HepG2 (cell line): ENCODE results near the gene ZNF524. TPM values are rescaled to one million over a fixed set of nuclear protein-coding genes. Genes with fewer than 3 reads are reported as not detected.
A peak's percentile ranks its signal among the peaks of the same experiment; 100 is the strongest.
"Not testable (repeated sequence)": the region's sequence is repeated elsewhere in the genome, so short reads cannot be mapped to it uniquely, and the experiment has no call there.

ENCODE experiments used
- ATAC-seq: fragments of 200-7000 bp; cut with Tn5 transposase; 3 replicates; pipeline ENCODE4 v1.9.1; 2020; ENCODE audit warnings: mild to moderate bottlenecking, moderate library complexity
- BruUV-seq: library from RNA; stranded (reverse); fragments of 400-500 nt; replicated peaks from 2 replicates; lab custom pipeline; 2021; lab: Mats Ljungman, UMichigan
- CTCF ChIA-PET: fragments of 300-600 bp; formaldehyde crosslinking; extraction: SDS; loops from one replicate; lab custom pipeline; 2021; ENCODE audit warnings: low total read pairs, inconsistent platforms, low intra/inter-chr PET ratio; lab: Yijun Ruan, JAX
- POLR2A ChIA-PET: fragments of 350-600 bp; sonication (Branson Sonifier 250); formaldehyde crosslinking; loops from one replicate; lab custom pipeline; 2020; ENCODE audit warnings: antibody characterized with exemption, inconsistent platforms; lab: Yijun Ruan, JAX
- DNase-seq: peaks from one replicate; pipeline ENCODE4 v3.0.0-alpha.2; 2015; ENCODE audit warnings: low spot score
- FAIRE-seq: peaks from 3 replicates; lab custom pipeline; 2011; peaks lifted over from hg19 to GRCh38; lab: Jason Lieb, UNC
- H2AFZ ChIP-seq: one replicate; pipeline ENCODE4 v1.6.1; 2011; ENCODE audit warnings: low read length, inconsistent platforms
- H3K27ac ChIP-seq: fragments of 300-600 bp; 3 replicates; pipeline ENCODE4 v1.8.0; 2011; ENCODE audit warnings: mixed run types, mild to moderate bottlenecking, mixed read lengths, low read length, inconsistent platforms; ENCODE audit not compliant: insufficient read depth; ENCODE audit errors: extremely low read length
- H3K27me3 ChIP-seq, 2 experiments: fragments of 200-600 bp in 1 of 2; 2 replicates in 1 of 2; 3 replicates in 1 of 2; pipeline versions ENCODE4 v1.6.0 to v1.8.0; 2011; ENCODE audit warnings: low read length in 2 of 2, mild to moderate bottlenecking in 2 of 2, moderate library complexity in 2 of 2, inconsistent platforms in 1 of 2; ENCODE audit not compliant: insufficient read depth in 2 of 2, control insufficient read depth in 1 of 2
- H3K36me3 ChIP-seq, 2 experiments: fragments of 200-600 bp in 1 of 2; replicated peaks in 1 of 2; 2 replicates in 1 of 2; 3 replicates in 1 of 2; pipeline versions ENCODE4 v1.5.1 to v1.8.0; 2011; ENCODE audit warnings: low read length in 2 of 2, inconsistent platforms in 1 of 2; ENCODE audit not compliant: insufficient read depth in 2 of 2, control insufficient read depth in 1 of 2
- H3K4me1 ChIP-seq: 2 replicates; pipeline ENCODE4 v1.5.1; 2012; ENCODE audit warnings: low read length, inconsistent platforms; ENCODE audit not compliant: insufficient read depth
- H3K4me2 ChIP-seq: 2 replicates; pipeline ENCODE4 v1.6.0; 2011; ENCODE audit warnings: low read depth, low read length, inconsistent platforms
- H3K4me3 ChIP-seq, 3 experiments: fragments of 200-600 bp in 1 of 3; sonication (generic), shearing (Covaris generic) in 1 of 3; replicated peaks in 1 of 3; 2 replicates each; pipeline ENCODE4 v1.5.1; 2011 to 2016; ENCODE audit warnings: low read length in 3 of 3, inconsistent platforms in 2 of 3, low read depth in 2 of 3, mild to moderate bottlenecking in 2 of 3, control low read depth in 1 of 3, mixed read lengths in 1 of 3; ENCODE audit not compliant: insufficient read depth in 1 of 3
- H3K79me2 ChIP-seq: one replicate; pipeline ENCODE4 v1.6.1; 2011; ENCODE audit warnings: low read length, inconsistent platforms; ENCODE audit not compliant: insufficient read depth
- H3K9ac ChIP-seq: 2 replicates; pipeline ENCODE4 v1.6.0; 2011; ENCODE audit warnings: mild to moderate bottlenecking, low read depth, low read length, inconsistent platforms; ENCODE audit not compliant: insufficient read depth
- H3K9me3 ChIP-seq: 2 replicates; pipeline ENCODE4 v1.5.1; 2012; ENCODE audit warnings: mild to moderate bottlenecking, low read length
- H4K20me1 ChIP-seq: 2 replicates; pipeline ENCODE4 v1.6.0; 2011; ENCODE audit warnings: inconsistent platforms, mild to moderate bottlenecking, low read length, moderate library complexity; ENCODE audit not compliant: insufficient read depth
- HCFC1 ChIP-seq: fragments of 150-350 bp; IDR thresholded peaks from 2 replicates; pipeline ENCODE4 v1.6.1; 2014; ENCODE audit warnings: low read depth, low read length
- MXI1 ChIP-seq: IDR thresholded peaks from 3 replicates; pipeline ENCODE4 v1.6.1; 2012; ENCODE audit warnings: low read depth, low read length, inconsistent platforms, borderline replicate concordance
- YEATS4 ChIP-seq: sonication (generic); formaldehyde crosslinking; IDR thresholded peaks from 2 replicates; pipeline ENCODE4 v1.4.0; 2020; ENCODE audit warnings: missing genetic modification reagents, borderline replicate concordance
- ZNF121 ChIP-seq: sonication (generic); formaldehyde crosslinking; IDR thresholded peaks from 2 replicates; pipeline ENCODE4 v1.5.0; 2020; ENCODE audit warnings: mild to moderate bottlenecking, missing genetic modification reagents
- ZNF318 ChIP-seq: sonication (generic); formaldehyde crosslinking; IDR thresholded peaks from 2 replicates; pipeline ENCODE4 v1.4.0; 2020; ENCODE audit warnings: mild to moderate bottlenecking, missing genetic modification reagents
- ZNF564 ChIP-seq: sonication (generic); formaldehyde crosslinking; IDR thresholded peaks from 2 replicates; pipeline ENCODE4 v1.8.1; 2023; ENCODE audit warnings: mild to moderate bottlenecking, missing genetic modification reagents
- ZNF770 ChIP-seq: sonication (generic); formaldehyde crosslinking; IDR thresholded peaks from 2 replicates; pipeline ENCODE4 v1.5.0; 2020; ENCODE audit warnings: mild to moderate bottlenecking, missing genetic modification reagents
- ZSCAN25 ChIP-seq: sonication (generic); formaldehyde crosslinking; IDR thresholded peaks from 2 replicates; pipeline ENCODE4 v1.8.0; 2022; ENCODE audit warnings: mild to moderate bottlenecking, missing genetic modification reagents
- WGBS: methylation state at CpG from one replicate; pipeline ENCODE4 v1.1.6; 2017; ENCODE audit warnings: low lambda C conversion rate; 5-methylcytosine and 5-hydroxymethylcytosine counted together
- in situ Hi-C: cut with HindIII; loops from 2 replicates; pipeline ENCODE4 v1.10.0; 2017; ENCODE audit warnings: low pct_unique_long_range_greater_than_20kb; ENCODE audit not compliant: extremely low pct_ligation_motif_present
- intact Hi-C: fragments of 100-400 bp; cut with micrococcal nuclease; formaldehyde crosslinking; loops from one replicate; pipeline ENCODE4 v1.10.0; 2022; ENCODE audit not compliant: unreplicated experiment
- polyA plus RNA-seq, 8 experiments: library from polyadenylated mRNA; depleted of rRNA in 3 of 8; stranded (reverse) in 7 of 8; unstranded in 1 of 8; fragments of >200 nt; fragmentation: Illumina TruSeq in 4 of 8; extraction: Trizol in 4 of 8; gene quantifications; 2 replicates each; pipeline versions ENCODE4 v1.2.1 to v1.2.3, GENCODE V29; 2011 to 2016; ENCODE audit warnings: low read depth in 4 of 8, missing spikeins in 1 of 8, mixed read lengths in 1 of 8; ENCODE audit not compliant: insufficient read depth in 1 of 8
- total RNA-seq, 5 experiments: library from RNA; depleted of rRNA; stranded (reverse); fragments of >200 nt; fragmentation: Illumina TruSeq; extraction: Trizol; gene quantifications; 2 replicates each; pipeline ENCODE4 v1.2.3, GENCODE V29; 2016; ENCODE audit warnings: low read depth in 1 of 5

Gene ZNF524
- total and polyA plus RNA-seq, 2 of the 13 experiments (the other 11 are each of a cell fraction or from before 2014, with no cell fraction given), result 3.2 to 4.6 TPM

GRCh38 chr19:55573929-55574328, 26.2 kb upstream of the ZNF524 start:
- POLR2A ChIA-PET, result interaction anchor here (1.4 kb wide), 1 partner anchor 24 kb away, joined by 3 read pairs; no protein-coding TSS in a partner anchor
- H3K4me3 ChIP-seq, H3K36me3 ChIP-seq, H4K20me1 ChIP-seq, H3K9ac ChIP-seq, CTCF ChIA-PET, H3K27ac ChIP-seq, in situ Hi-C loops, FAIRE-seq, DNase-seq, H3K4me1 ChIP-seq, intact Hi-C loops, H2AFZ ChIP-seq, H3K27me3 ChIP-seq, ATAC-seq, H3K9me3 ChIP-seq, BruUV-seq, H3K79me2 ChIP-seq, H3K4me2 ChIP-seq: not testable (repeated sequence)
- peak; percentile 49; the same call in 1 of the 2 replicates for TF ChIP-seq ZNF770 (CRISPR knock-in tag)
- WGBS, result 66% methylated on average over 6 of the region's 6 CpGs

- no TSS peak for BruUV-seq
- Histone ChIP-seq H3K9ac (no peak overlapping the region), H3K9me3 (no peaks in the 10 kb centered on the region), H3K4me3 (no peak overlapping the region), H2AFZ (no peak overlapping the region), H3K27me3 (no peaks in the 10 kb centered on the region), H3K4me2 (no peak overlapping the region), H3K27ac (no peak overlapping the region), H4K20me1 (no peaks in the 10 kb centered on the region), H3K79me2 (peaks cover 9% of the 10 kb centered on the region), H3K36me3 (0 out of 5 replicates have a peak, but pooled peaks cover 0 to 8% of the 10 kb centered on the region in 2 experiments), H3K4me1 (peaks cover 14% of the 10 kb centered on the region)
- FAIRE-seq (no peak), ATAC-seq (no peak), DNase-seq (no peak)
- 96% methylated on average over 5 of the region's 5 CpGs for WGBS
- intact Hi-C loops, result no loop called here
- CTCF ChIA-PET, result no interaction called here
- in situ Hi-C loops, result no loop called here
- POLR2A ChIA-PET, result interaction anchor here (0.8 kb wide), 1 partner anchor 23 kb away, joined by 3 read pairs; the partner anchor contains the start of gene FIZ1
- TF ChIP-seq HCFC1, result no peak
- peak; percentile 66; the same call in 1 of the 2 replicates for TF ChIP-seq ZNF121 (CRISPR knock-in tag)
- TF ChIP-seq ZNF564 (CRISPR knock-in tag), result no peak
- TF ChIP-seq MXI1, result no peak
- no peak for TF ChIP-seq ZSCAN25 (CRISPR knock-in tag)
- no peak for TF ChIP-seq YEATS4
- TF ChIP-seq ZNF318 (CRISPR knock-in tag), result no peak
Measured at GRCh38 chr19:55576746-55577145, 23.3 kb upstream of the ZNF524 start.
